ENCODE results near the gene SLC6A20.

GRCh38 chr3:45748068-45748467 lies 48.3 kb downstream of the SLC6A20 start:
- TF ChIP-seq CTCF (IDR thresholded peaks at IDR 0.05; ENCODE audit: low read depth, low read length) (no peak), POLR2A (IDR thresholded peaks at IDR 0.05; ENCODE audit: extremely low read depth, insufficient read length) (no peak)

Measured in NB4 (cell line).